NT2/D1 (cell line): ENCODE measurements around the gene REN.

ENCODE experiments used
- DNase-seq: peaks from one replicate; pipeline ENCODE4 v3.0.0-alpha.2; 2011; ENCODE audit warnings: low read depth, low spot score
- H3K27me3 ChIP-seq: 2 replicates; pipeline ENCODE4 v1.6.0; 2011; ENCODE audit warnings: mild to moderate bottlenecking; ENCODE audit not compliant: insufficient read length, insufficient read depth
- H3K36me3 ChIP-seq: 2 replicates; pipeline ENCODE4 v1.6.1; 2011; ENCODE audit warnings: mild to moderate bottlenecking, low read length, mixed read lengths; ENCODE audit not compliant: insufficient read depth, insufficient read length
- H3K4me1 ChIP-seq: 2 replicates; pipeline ENCODE4 v1.5.1; 2011; ENCODE audit not compliant: insufficient read depth, insufficient read length
- H3K4me3 ChIP-seq: 2 replicates; pipeline ENCODE4 v1.5.1; 2011; ENCODE audit warnings: low read depth; ENCODE audit not compliant: insufficient read length
- H3K9ac ChIP-seq: 2 replicates; pipeline ENCODE4 v1.6.0; 2011; ENCODE audit warnings: low read depth; ENCODE audit not compliant: insufficient read length
- H3K9me3 ChIP-seq: 2 replicates; pipeline ENCODE4 v1.5.1; 2011; ENCODE audit warnings: mild to moderate bottlenecking, low read length; ENCODE audit not compliant: insufficient read depth
- SUZ12 ChIP-seq: IDR thresholded peaks from 2 replicates; pipeline ENCODE4 v1.6.1; 2011; ENCODE audit not compliant: insufficient read length, insufficient read depth; ENCODE audit errors: extremely low read depth
- YY1 ChIP-seq: IDR thresholded peaks from 2 replicates; pipeline ENCODE4 v1.6.1; 2011; ENCODE audit not compliant: insufficient read length, insufficient read depth
- ZNF274 ChIP-seq: IDR thresholded peaks from 2 replicates; pipeline ENCODE4 v1.6.1; 2011; ENCODE audit warnings: mild to moderate bottlenecking, low read depth, low read length

The REN gene

DNA sequence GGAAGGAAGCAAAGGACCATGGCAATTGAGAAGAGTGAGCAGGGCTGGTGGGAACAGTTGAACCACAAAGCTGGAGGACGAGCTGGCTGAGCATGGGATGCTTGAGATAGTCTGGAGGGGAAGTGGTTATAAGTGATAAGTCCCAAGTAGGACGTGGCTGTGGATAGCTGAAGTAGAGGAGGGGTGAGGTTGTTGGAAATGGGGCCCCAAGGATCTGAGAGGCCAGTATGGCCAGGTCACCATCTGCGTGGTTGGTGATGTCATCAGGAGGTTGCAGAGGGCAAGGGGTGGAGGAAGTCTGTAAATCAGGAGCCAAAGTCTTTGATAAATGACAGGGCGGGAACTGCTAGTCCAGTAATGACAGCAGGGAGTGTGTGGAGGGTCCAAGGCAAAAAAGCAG is 11.0 kb upstream of the REN start:
- Histone ChIP-seq H3K27me3 (peaks cover 7% of the 10 kb centered on the region), H3K9me3 (peaks cover 33% of the 10 kb centered on the region), H3K9ac (no peak overlapping the region), H3K4me3 (no peak overlapping the region), H3K36me3 (no peaks in the 10 kb centered on the region), H3K4me1 (no peaks in the 10 kb centered on the region)
- no peak for DNase-seq
- no peak for TF ChIP-seq ZNF274
- TF ChIP-seq SUZ12 = no peak
- no peak for TF ChIP-seq YY1

DNA sequence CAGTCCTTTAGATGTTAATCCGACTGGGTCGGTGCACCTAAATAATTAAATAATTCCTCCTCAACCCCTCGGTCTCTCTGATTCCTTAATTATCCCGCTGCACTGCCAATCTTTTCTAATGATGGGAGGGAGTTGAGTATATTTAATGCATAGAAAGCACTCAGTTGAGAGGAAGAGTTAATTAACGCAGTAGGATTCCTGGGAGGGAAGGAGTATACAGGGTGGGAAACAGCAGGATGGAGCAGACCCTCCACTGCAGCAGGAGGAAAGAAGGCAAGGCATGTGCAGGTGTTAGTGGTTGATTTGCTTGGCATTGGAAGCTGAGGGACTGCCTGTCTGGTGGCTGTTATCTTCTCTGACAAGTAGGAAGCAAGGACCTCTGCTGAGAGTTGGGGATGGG is 9.9 kb upstream of the REN start:
- no peak for DNase-seq
- Histone ChIP-seq H3K4me1 (no peaks in the 10 kb centered on the region), H3K4me3 (no peak overlapping the region), H3K9ac (no peak overlapping the region), H3K27me3 (peaks cover 7% of the 10 kb centered on the region), H3K9me3 (peaks cover 39% of the 10 kb centered on the region), H3K36me3 (no peaks in the 10 kb centered on the region)
- TF ChIP-seq YY1 (no peak), SUZ12 (no peak), ZNF274 (no peak)

DNA sequence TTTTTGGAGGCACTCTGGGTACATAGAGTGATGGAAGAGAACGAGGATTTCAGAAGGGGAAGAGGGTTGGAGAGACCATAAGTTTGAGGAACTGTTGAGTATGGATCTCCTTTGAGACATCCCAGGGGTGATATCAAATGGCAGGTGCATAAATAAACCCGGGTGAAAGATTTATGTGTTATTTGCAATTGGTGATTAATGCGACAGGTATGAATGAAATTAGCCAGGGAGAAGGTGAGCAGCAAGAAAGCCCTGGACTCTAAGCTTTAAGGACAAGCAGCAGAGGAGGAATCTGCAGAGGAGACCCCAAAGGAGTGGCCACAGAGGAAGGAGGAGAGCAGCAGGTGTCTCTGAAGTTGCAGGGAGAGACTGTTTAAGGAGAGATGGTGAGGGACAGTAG is 8.8 kb upstream of the REN start:
- no peak for DNase-seq
- no peaks in the 10 kb centered on the region for H3K36me3 ChIP-seq
- H3K4me1 ChIP-seq = no peaks in the 10 kb centered on the region
- peaks cover 7% of the 10 kb centered on the region for H3K27me3 ChIP-seq
- peaks cover 39% of the 10 kb centered on the region for H3K9me3 ChIP-seq
- H3K9ac ChIP-seq = no peak overlapping the region
- TF ChIP-seq ZNF274 (no peak), YY1 (no peak), SUZ12 (no peak)
- no peak overlapping the region for H3K4me3 ChIP-seq

DNA sequence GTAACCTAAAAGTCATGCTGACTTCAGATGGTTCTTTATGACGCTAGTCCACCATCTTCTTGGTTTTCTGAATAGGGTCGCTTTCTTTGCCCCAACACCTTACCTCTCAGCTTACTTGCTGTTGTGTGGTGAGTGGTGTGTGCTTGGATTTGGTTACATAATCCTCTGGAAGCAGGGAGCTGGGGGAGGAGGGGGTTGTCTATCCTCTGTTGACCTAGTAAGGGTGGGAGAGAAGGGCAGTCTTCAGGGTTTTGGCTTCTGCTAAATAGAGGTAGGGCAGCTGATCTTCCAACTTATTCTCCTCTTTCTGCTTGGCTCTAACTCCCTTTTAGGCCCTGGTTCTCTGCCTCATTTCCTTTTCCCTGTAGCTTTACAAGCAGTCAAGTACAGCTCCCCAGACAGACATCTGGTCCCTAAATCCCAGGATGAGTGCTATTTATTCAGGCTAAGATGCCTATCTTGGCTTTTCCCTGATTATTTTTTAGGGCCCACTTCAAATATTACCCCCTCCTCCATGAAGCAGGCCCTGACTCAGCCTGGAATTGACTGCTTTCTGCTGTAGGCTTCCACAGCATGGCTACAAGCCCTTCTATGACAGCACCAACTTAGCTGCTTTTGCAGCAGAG is 6.4 kb upstream of the REN start:
- no peaks in the 10 kb centered on the region for H3K4me1 ChIP-seq
- peaks cover 7% of the 10 kb centered on the region for H3K27me3 ChIP-seq
- no peak overlapping the region for H3K4me3 ChIP-seq
- H3K36me3 ChIP-seq = no peaks in the 10 kb centered on the region
- TF ChIP-seq YY1 (no peak), SUZ12 (no peak)
- peaks cover 47% of the 10 kb centered on the region for H3K9me3 ChIP-seq
- no peak for DNase-seq
- no peak overlapping the region for H3K9ac ChIP-seq

DNA sequence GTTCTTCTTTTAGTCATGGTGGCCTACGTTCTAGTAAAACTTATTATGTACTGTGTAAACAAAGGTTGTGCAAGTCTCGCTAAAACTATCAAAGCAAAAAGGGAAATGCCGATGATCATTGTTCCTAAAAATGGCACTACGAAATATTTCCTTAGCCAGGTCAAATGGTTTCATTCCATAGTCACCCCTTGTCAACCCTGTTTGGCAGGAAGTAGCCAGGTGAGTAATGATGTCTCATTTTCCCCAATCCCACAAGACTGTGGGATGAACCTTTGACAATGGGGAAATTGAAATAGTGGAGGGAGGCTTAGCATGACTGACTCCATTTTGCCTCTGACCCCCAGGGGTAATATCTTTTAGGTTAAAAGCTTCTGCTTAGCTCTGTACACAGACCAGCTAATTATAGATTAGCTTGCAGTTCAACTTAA is 5.6 kb upstream of the REN start:
- peaks cover 7% of the 10 kb centered on the region for H3K27me3 ChIP-seq
- no peaks in the 10 kb centered on the region for H3K4me1 ChIP-seq
- no peak overlapping the region for H3K9ac ChIP-seq
- no peaks in the 10 kb centered on the region for H3K36me3 ChIP-seq
- H3K4me3 ChIP-seq = no peak overlapping the region
- no peak for DNase-seq
- H3K9me3 ChIP-seq = peaks cover 51% of the 10 kb centered on the region
- no peak for TF ChIP-seq YY1

DNA sequence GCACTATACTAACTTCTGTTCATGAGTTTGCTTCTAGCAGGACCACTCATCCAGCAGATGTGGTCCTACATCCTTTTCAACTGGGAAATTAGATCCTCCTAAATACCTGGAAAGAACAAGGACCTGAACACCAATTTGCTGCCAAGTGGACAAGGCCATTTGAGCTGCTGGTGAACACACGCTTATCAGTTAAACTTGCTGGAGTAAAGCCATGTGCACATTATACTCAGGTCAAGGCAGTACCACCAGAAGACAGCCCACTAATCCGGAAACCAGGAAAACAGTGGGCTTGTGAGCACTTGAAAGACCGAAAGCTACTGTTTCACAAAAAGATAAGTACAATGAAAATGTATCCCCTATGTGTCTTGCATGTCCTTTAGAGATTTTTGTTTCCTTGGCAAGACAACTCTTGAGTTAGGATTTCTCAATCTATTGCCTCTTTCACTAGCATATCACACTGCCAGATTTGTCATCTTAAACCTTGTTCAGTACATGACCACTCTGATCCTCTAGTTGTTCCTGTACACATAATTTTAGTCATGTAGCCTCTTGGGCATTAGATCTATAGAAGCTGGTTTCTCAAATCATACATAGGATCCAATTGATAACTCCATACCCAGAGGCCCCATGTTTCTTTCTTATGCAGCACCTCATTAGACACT is 4.5 kb upstream of the REN start:
- Histone ChIP-seq H3K36me3 (no peaks in the 10 kb centered on the region), H3K4me1 (no peaks in the 10 kb centered on the region), H3K9ac (no peak overlapping the region), H3K9me3 (peaks cover 51% of the 10 kb centered on the region), H3K4me3 (no peak overlapping the region), H3K27me3 (peaks cover 5% of the 10 kb centered on the region)
- no peak for DNase-seq
- TF ChIP-seq YY1 (no peak), SUZ12 (no peak), ZNF274 (no peak)

DNA sequence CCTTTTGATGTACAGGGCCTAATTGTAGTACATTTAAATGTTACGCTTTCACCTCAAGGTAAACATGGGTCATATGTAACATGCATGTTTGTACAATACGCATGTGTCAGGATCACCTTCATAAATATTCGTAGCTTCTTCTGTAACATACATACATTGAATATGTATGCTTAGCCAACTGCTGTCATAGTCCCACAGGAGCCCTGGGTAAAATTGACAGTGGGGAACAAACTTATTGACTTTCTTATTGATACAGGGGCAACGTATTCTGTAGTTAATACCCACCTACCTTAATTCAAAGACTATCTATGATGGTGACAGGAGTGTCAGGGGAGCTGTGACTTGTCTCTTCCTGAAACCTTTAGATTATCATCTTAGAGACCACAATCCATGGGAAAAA is 3.7 kb upstream of the REN start:
- peaks cover 51% of the 10 kb centered on the region for H3K9me3 ChIP-seq
- H3K4me1 ChIP-seq = no peaks in the 10 kb centered on the region
- no peaks in the 10 kb centered on the region for H3K36me3 ChIP-seq
- H3K4me3 ChIP-seq = no peak overlapping the region
- no peak for DNase-seq
- H3K27me3 ChIP-seq = no peaks in the 10 kb centered on the region
- no peak overlapping the region for H3K9ac ChIP-seq
- no peak for TF ChIP-seq SUZ12
- no peak for TF ChIP-seq ZNF274
- no peak for TF ChIP-seq YY1
